WTC11 (cell line): ENCODE data around the gene GZMA. TPM values are rescaled to one million over a fixed set of nuclear protein-coding genes. Genes with fewer than 3 reads are reported as not detected.
A peak's percentile ranks its signal among the peaks of the same experiment; 100 is the strongest.

Experiments
- ATAC-seq: fragments of 200-7000 bp; cut with Tn5 transposase; 2 replicates; pipeline ENCODE4 v1.10.0; 2021; ENCODE audit warnings: mild to moderate bottlenecking, moderate library complexity
- CTCF ChIA-PET: fragments of 300-600 bp; sonication (Branson Sonifier 250); formaldehyde crosslinking; loops from one replicate; lab custom pipeline; 2021; ENCODE audit warnings: antibody characterized with exemption; lab: Charles Lee
- POLR2A ChIA-PET: fragments of 350-600 bp; sonication (Branson Sonifier 250); formaldehyde crosslinking; loops from one replicate; lab custom pipeline; 2021; ENCODE audit warnings: antibody characterized with exemption; lab: Charles Lee
- DNase-seq: peaks from one replicate; pipeline ENCODE4 v3.0.0; 2021; ENCODE audit warnings: low spot score
- H3K27ac Mint-ChIP-seq: 2 replicates; pipeline ENCODE4 v1.8.0; 2021; ENCODE audit warnings: mixed read lengths
- H3K27me3 Mint-ChIP-seq: 2 replicates; pipeline ENCODE4 v1.8.0; 2021; ENCODE audit warnings: low read depth, mild to moderate bottlenecking, moderate library complexity, mixed read lengths
- H3K36me3 Mint-ChIP-seq: 2 replicates; pipeline ENCODE4 v1.8.0; 2021; ENCODE audit warnings: mixed read lengths
- H3K4me1 Mint-ChIP-seq: 2 replicates; pipeline ENCODE4 v1.8.0; 2022; ENCODE audit warnings: mixed read lengths
- H3K4me3 Mint-ChIP-seq: 2 replicates; pipeline ENCODE4 v1.8.0; 2021; ENCODE audit warnings: mild to moderate bottlenecking, moderate library complexity, mixed read lengths
- H3K9me3 Mint-ChIP-seq: 2 replicates; pipeline ENCODE4 v1.8.0; 2021; ENCODE audit warnings: mixed read lengths
- CBFB ChIP-seq: sonication (generic); formaldehyde crosslinking; IDR thresholded peaks from 2 replicates; pipeline ENCODE4 v1.8.1; 2022; ENCODE audit warnings: mild to moderate bottlenecking, low read depth, missing genetic modification reagents
- EMX1 ChIP-seq: fragments of 250-450 bp; sonication (Bioruptor Pico); IDR thresholded peaks from 2 replicates; pipeline ENCODE4 v1.8.0; 2021; ENCODE audit warnings: mild to moderate bottlenecking
- FOXJ3 ChIP-seq: sonication (generic); formaldehyde crosslinking; IDR thresholded peaks from 2 replicates; pipeline ENCODE4 v1.9.0; 2021; ENCODE audit warnings: missing genetic modification reagents, mild to moderate bottlenecking, borderline replicate concordance
- GRHL2 ChIP-seq: fragments of 250-450 bp; sonication (Bioruptor Pico); IDR thresholded peaks from 2 replicates; pipeline ENCODE4 v1.8.0; 2022; ENCODE audit warnings: mild to moderate bottlenecking, moderate library complexity; ENCODE audit not compliant: insufficient replicate concordance, severe bottlenecking
- NFATC4 ChIP-seq: fragments of 250-450 bp; sonication (Bioruptor Pico); IDR thresholded peaks from 2 replicates; pipeline ENCODE4 v1.9.0; 2021; ENCODE audit warnings: mild to moderate bottlenecking
- NR1H2 ChIP-seq: sonication (generic); formaldehyde crosslinking; IDR thresholded peaks from 2 replicates; pipeline ENCODE4 v1.9.0; 2021; ENCODE audit warnings: mild to moderate bottlenecking, moderate library complexity, missing genetic modification reagents
- PRRX2 ChIP-seq: fragments of 250-450 bp; sonication (Bioruptor Pico); IDR thresholded peaks from 2 replicates; pipeline ENCODE4 v1.8.0; 2021; ENCODE audit warnings: mild to moderate bottlenecking
- RELA ChIP-seq: sonication (generic); formaldehyde crosslinking; IDR thresholded peaks from 2 replicates; pipeline ENCODE4 v1.8.1; 2022; ENCODE audit warnings: missing genetic modification reagents, mild to moderate bottlenecking, borderline replicate concordance
- ZNF121 ChIP-seq: sonication (generic); formaldehyde crosslinking; IDR thresholded peaks from 2 replicates; pipeline ENCODE4 v1.8.0; 2023; ENCODE audit warnings: missing genetic modification reagents
- ZNF317 ChIP-seq: sonication (generic); formaldehyde crosslinking; IDR thresholded peaks from 2 replicates; pipeline ENCODE4 v1.8.1; 2023; ENCODE audit warnings: low read depth, mild to moderate bottlenecking, moderate library complexity, missing genetic modification reagents, borderline replicate concordance
- ZNF396 ChIP-seq: fragments of 250-450 bp; sonication (Bioruptor Pico); IDR thresholded peaks from 2 replicates; pipeline ENCODE4 v1.8.0; 2021; ENCODE audit warnings: mild to moderate bottlenecking, moderate library complexity, borderline replicate concordance
- total RNA-seq: library from RNA; stranded (reverse); gene quantifications from 3 replicates; pipeline ENCODE4 v1.2.3, GENCODE V29; 2021
- TF ChIP-seq, protein P1 (sequence below): sonication (generic); formaldehyde crosslinking; IDR thresholded peaks from 2 replicates; pipeline ENCODE4 v1.8.1; 2023; ENCODE audit warnings: mild to moderate bottlenecking, missing genetic modification reagents, borderline replicate concordance
- TF ChIP-seq, protein P2 (sequence below): fragments of 250-450 bp; sonication (Bioruptor Pico); IDR thresholded peaks from 2 replicates; pipeline ENCODE4 v2.1.2; 2022; ENCODE audit warnings: mild to moderate bottlenecking, moderate library complexity
- TF ChIP-seq, protein P3 (sequence below): sonication (generic); formaldehyde crosslinking; IDR thresholded peaks from 2 replicates; pipeline ENCODE4 v1.8.0; 2023; ENCODE audit warnings: missing genetic modification reagents
- TF ChIP-seq, protein P4 (sequence below): fragments of 250-450 bp; sonication (Bioruptor Pico); IDR thresholded peaks from 2 replicates; pipeline ENCODE4 v1.9.0; 2021; ENCODE audit warnings: mild to moderate bottlenecking
- TF ChIP-seq, protein P5 (sequence below): sonication (generic); formaldehyde crosslinking; IDR thresholded peaks from 2 replicates; pipeline ENCODE4 v1.8.1; 2023; ENCODE audit warnings: mild to moderate bottlenecking, moderate library complexity, missing genetic modification reagents
- TF ChIP-seq, protein P6 (sequence below): sonication (generic); formaldehyde crosslinking; IDR thresholded peaks from 2 replicates; pipeline ENCODE4 v1.8.0; 2022; ENCODE audit warnings: missing genetic modification reagents
- TF ChIP-seq, protein P7 (sequence below): fragments of 250-450 bp; sonication (Bioruptor Pico); IDR thresholded peaks from 2 replicates; pipeline ENCODE4 v1.8.0; 2021; ENCODE audit warnings: mild to moderate bottlenecking

Gene GZMA
- total RNA-seq, 1 experiment from 2014 or later = not detected

DNA sequence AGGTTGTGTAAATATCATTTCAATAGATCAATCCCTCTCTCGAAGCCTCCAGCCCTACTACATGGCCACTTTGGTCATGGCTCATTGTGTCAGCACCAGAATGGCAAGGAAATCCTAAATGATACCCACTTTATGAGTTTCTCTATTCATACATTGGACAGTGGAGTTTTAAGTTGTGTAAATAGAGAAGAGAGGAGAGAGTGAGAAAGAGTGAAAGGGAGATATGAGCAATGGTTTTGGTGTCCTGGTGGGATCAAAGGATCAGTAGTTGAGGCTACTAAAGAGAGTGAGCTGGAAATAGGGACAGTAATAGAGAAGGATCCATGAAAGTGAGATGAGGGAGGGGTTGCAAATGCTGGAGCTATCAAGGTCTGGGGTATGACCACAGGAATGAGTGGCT lies 31.5 kb upstream of the GZMA start (continued):
- TF ChIP-seq, protein P1, sequence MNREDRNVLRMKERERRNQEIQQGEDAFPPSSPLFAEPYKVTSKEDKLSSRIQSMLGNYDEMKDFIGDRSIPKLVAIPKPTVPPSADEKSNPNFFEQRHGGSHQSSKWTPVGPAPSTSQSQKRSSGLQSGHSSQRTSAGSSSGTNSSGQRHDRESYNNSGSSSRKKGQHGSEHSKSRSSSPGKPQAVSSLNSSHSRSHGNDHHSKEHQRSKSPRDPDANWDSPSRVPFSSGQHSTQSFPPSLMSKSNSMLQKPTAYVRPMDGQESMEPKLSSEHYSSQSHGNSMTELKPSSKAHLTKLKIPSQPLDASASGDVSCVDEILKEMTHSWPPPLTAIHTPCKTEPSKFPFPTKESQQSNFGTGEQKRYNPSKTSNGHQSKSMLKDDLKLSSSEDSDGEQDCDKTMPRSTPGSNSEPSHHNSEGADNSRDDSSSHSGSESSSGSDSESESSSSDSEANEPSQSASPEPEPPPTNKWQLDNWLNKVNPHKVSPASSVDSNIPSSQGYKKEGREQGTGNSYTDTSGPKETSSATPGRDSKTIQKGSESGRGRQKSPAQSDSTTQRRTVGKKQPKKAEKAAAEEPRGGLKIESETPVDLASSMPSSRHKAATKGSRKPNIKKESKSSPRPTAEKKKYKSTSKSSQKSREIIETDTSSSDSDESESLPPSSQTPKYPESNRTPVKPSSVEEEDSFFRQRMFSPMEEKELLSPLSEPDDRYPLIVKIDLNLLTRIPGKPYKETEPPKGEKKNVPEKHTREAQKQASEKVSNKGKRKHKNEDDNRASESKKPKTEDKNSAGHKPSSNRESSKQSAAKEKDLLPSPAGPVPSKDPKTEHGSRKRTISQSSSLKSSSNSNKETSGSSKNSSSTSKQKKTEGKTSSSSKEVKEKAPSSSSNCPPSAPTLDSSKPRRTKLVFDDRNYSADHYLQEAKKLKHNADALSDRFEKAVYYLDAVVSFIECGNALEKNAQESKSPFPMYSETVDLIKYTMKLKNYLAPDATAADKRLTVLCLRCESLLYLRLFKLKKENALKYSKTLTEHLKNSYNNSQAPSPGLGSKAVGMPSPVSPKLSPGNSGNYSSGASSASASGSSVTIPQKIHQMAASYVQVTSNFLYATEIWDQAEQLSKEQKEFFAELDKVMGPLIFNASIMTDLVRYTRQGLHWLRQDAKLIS (CRISPR knock-in tag) = no peak
- TF ChIP-seq, protein P2, sequence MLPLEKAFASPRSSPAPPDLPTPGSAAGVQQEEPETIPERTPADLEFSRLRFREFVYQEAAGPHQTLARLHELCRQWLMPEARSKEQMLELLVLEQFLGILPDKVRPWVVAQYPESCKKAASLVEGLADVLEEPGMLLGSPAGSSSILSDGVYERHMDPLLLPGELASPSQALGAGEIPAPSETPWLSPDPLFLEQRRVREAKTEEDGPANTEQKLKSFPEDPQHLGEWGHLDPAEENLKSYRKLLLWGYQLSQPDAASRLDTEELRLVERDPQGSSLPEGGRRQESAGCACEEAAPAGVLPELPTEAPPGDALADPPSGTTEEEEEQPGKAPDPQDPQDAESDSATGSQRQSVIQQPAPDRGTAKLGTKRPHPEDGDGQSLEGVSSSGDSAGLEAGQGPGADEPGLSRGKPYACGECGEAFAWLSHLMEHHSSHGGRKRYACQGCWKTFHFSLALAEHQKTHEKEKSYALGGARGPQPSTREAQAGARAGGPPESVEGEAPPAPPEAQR = no peak
- TF ChIP-seq ZNF121 (CRISPR knock-in tag) (no peak), ZNF396 (CRISPR knock-in tag) (no peak)
- TF ChIP-seq, all 79 proteins: peak for 0

DNA sequence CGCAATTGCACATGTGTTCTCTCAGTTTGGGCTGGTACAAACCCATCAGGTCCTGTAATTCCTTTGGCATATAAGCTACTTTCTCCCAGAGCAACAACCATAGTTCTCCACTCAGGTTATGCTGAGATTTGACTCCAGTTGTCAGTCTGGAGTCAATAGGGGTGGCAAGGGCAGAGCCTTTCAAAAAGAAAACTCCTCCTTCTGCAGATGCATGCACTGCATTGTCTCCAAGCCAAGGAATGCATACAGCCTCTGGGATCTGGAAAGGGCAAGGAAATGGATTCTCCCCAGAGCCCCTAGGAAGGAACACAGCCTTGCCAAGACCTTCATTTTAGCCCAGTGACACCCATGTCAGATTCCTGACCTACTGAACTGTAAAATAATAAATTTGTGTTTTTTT lies 31.0 kb upstream of the GZMA start:
- H3K27ac Mint-ChIP-seq = no peak overlapping the region
- ATAC-seq (peak; percentile 85), DNase-seq (no peak)
- H3K4me1 Mint-ChIP-seq = 0 out of 2 replicates have a peak, but pooled peaks cover 4% of the 10 kb centered on the region
- peaks cover 1% of the 10 kb centered on the region; the same call in 1 of the 2 replicates for H3K27me3 Mint-ChIP-seq
- no peak overlapping the region for H3K4me3 Mint-ChIP-seq
- no peak for TF ChIP-seq ZNF317 (CRISPR knock-in tag)
- no peaks in the 10 kb centered on the region for H3K36me3 Mint-ChIP-seq
- ChIA-PET CTCF (interaction anchor here (1.8 kb wide), 1 partner anchor 127 kb away, joined by 5 read pairs; no protein-coding TSS in a partner anchor), POLR2A (no interaction called here)
- no peaks in the 10 kb centered on the region for H3K9me3 Mint-ChIP-seq

DNA sequence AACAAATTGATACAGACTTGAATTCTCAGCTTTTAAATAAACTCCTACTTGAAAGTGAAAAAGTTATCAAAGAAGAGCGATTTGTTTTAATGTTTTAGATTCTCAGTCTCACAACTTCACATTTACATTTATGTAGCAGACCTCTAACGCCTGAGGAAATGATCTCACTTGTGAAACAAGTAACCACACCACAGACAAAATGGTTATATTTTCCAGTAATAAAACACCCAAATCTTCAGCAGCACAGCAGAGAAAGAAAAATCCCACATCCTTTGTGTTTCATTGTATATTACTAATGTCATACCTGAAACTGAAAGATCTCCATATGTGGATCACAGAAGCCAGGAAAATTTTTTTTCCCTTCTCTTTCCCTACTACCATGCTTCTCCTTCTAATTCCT lies 29.8 kb upstream of the GZMA start:
- ATAC-seq = no peak
- POLR2A ChIA-PET = no interaction called here
- Mint-ChIP-seq H3K27ac (no peak overlapping the region), H3K27me3 (no peaks in the 10 kb centered on the region), H3K4me3 (no peak overlapping the region), H3K9me3 (peaks cover 6% of the 10 kb centered on the region; the same call in 1 of the 2 replicates), H3K4me1 (0 out of 2 replicates have a peak, but pooled peaks cover 4% of the 10 kb centered on the region)
- DNase-seq = no peak
- TF ChIP-seq NFATC4 = no peak
- TF ChIP-seq, protein P3, sequence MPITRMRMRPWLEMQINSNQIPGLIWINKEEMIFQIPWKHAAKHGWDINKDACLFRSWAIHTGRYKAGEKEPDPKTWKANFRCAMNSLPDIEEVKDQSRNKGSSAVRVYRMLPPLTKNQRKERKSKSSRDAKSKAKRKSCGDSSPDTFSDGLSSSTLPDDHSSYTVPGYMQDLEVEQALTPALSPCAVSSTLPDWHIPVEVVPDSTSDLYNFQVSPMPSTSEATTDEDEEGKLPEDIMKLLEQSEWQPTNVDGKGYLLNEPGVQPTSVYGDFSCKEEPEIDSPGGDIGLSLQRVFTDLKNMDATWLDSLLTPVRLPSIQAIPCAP (CRISPR knock-in tag) = no peak
- TF ChIP-seq, protein P4, sequence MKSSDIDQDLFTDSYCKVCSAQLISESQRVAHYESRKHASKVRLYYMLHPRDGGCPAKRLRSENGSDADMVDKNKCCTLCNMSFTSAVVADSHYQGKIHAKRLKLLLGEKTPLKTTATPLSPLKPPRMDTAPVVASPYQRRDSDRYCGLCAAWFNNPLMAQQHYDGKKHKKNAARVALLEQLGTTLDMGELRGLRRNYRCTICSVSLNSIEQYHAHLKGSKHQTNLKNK (CRISPR knock-in tag) = no peak
- TF ChIP-seq PRRX2 = no peak
- no peak for TF ChIP-seq FOXJ3
- TF ChIP-seq, protein P5, sequence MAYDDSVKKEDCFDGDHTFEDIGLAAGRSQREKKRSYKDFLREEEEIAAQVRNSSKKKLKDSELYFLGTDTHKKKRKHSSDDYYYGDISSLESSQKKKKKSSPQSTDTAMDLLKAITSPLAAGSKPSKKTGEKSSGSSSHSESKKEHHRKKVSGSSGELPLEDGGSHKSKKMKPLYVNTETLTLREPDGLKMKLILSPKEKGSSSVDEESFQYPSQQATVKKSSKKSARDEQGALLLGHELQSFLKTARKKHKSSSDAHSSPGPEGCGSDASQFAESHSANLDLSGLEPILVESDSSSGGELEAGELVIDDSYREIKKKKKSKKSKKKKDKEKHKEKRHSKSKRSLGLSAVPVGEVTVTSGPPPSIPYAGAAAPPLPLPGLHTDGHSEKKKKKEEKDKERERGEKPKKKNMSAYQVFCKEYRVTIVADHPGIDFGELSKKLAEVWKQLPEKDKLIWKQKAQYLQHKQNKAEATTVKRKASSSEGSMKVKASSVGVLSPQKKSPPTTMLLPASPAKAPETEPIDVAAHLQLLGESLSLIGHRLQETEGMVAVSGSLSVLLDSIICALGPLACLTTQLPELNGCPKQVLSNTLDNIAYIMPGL (CRISPR knock-in tag) = no peak
- TF ChIP-seq, protein P6, sequence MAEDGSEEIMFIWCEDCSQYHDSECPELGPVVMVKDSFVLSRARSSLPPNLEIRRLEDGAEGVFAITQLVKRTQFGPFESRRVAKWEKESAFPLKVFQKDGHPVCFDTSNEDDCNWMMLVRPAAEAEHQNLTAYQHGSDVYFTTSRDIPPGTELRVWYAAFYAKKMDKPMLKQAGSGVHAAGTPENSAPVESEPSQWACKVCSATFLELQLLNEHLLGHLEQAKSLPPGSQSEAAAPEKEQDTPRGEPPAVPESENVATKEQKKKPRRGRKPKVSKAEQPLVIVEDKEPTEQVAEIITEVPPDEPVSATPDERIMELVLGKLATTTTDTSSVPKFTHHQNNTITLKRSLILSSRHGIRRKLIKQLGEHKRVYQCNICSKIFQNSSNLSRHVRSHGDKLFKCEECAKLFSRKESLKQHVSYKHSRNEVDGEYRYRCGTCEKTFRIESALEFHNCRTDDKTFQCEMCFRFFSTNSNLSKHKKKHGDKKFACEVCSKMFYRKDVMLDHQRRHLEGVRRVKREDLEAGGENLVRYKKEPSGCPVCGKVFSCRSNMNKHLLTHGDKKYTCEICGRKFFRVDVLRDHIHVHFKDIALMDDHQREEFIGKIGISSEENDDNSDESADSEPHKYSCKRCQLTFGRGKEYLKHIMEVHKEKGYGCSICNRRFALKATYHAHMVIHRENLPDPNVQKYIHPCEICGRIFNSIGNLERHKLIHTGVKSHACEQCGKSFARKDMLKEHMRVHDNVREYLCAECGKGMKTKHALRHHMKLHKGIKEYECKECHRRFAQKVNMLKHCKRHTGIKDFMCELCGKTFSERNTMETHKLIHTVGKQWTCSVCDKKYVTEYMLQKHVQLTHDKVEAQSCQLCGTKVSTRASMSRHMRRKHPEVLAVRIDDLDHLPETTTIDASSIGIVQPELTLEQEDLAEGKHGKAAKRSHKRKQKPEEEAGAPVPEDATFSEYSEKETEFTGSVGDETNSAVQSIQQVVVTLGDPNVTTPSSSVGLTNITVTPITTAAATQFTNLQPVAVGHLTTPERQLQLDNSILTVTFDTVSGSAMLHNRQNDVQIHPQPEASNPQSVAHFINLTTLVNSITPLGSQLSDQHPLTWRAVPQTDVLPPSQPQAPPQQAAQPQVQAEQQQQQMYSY (CRISPR knock-in tag) = no peak
- TF ChIP-seq RELA (CRISPR knock-in tag) = no peak
- TF ChIP-seq CBFB = no peak
- TF ChIP-seq GRHL2 (CRISPR knock-in tag) = no peak
- no peak for TF ChIP-seq NR1H2 (CRISPR knock-in tag)
- TF ChIP-seq, protein P7, sequence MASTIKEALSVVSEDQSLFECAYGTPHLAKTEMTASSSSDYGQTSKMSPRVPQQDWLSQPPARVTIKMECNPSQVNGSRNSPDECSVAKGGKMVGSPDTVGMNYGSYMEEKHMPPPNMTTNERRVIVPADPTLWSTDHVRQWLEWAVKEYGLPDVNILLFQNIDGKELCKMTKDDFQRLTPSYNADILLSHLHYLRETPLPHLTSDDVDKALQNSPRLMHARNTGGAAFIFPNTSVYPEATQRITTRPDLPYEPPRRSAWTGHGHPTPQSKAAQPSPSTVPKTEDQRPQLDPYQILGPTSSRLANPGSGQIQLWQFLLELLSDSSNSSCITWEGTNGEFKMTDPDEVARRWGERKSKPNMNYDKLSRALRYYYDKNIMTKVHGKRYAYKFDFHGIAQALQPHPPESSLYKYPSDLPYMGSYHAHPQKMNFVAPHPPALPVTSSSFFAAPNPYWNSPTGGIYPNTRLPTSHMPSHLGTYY (CRISPR knock-in tag) = no peak
- no peak for TF ChIP-seq EMX1 (CRISPR knock-in tag)
- TF ChIP-seq, all 79 proteins: peak for 0
- CTCF ChIA-PET = no interaction called here
- no peaks in the 10 kb centered on the region for H3K36me3 Mint-ChIP-seq
